Heart left ventricle (tissue), 13 donors: Measurements from ENCODE around the gene FAM9A.

ENCODE experiments used
- POLR2A ChIP-seq, 2 donors: fragments of 450-650 bp; IDR thresholded peaks; one replicate each; pipeline ENCODE4 v1.6.1; 2017; ENCODE audit warnings: antibody characterized with exemption in 2 of 2, mild to moderate bottlenecking in 2 of 2, moderate library complexity in 2 of 2
- TF ChIP-seq, protein P1 (sequence below), 12 donors: fragments of 200-600 bp; sonication (generic) in 4 of 12; IDR thresholded peaks; one replicate each; pipeline versions ENCODE4 v1.5.0 to v1.8.0; 2018 to 2022; ENCODE audit warnings: antibody characterized with exemption in 12 of 12, mild to moderate bottlenecking in 5 of 12
- donor health status: ischemic (EF 13 %, LVEDD 7.1; RV severe dilation, severe dysfunction).
- donor health status: DM: no; HTN: yes; CAD: no.
- donor health status: DM: no; HTN: no; CAD: no.
- donor health status: ischemic (EF 25% LVEDD 6.9; RV normal size, moderate dysfunction).
- donor health status: ischemic (EF 25% LVEDD 5.7; RV mildly dilated, moderate dysfunction).
- donor health status: ischemic (EF 35%, LVEDD 5.7; RV mildly dilated, moderate dysfunction).
- donor health status: nonischemic (EF 11% LVEDD 7.7; RV severe dilation, severe dysfunction).
- donor health status: DM: yes; HTN: yes; CAD: no.
- donor health status: PGD.
- donor health status: ischemic (EF 29% LVEDD 5.4; RV normal size, mild dysfunction).
- donor health status: nonischemic (EF 23%, LVEDD 6.1; RV moderate dilation, normal function).

DNA sequence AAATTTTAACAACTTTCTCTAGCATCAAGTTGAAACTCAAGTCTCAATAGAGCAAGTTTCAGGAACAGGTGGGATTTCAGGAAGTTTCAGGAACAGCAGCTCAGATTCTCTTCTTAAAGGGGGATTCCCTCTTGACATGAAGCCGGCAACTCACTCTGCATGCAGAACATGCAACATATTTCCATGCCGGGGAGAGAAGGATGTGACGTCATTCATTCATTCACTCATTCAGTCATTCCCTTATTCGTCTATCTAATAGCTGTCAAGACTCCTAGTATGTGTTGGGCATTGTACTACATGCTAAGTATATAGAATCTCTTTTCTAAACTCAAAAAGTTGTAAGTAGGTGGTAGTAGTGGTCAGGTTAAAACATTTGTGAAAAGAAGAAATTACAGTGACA is 4.8 kb upstream of the FAM9A start:
- TF ChIP-seq, protein P1, sequence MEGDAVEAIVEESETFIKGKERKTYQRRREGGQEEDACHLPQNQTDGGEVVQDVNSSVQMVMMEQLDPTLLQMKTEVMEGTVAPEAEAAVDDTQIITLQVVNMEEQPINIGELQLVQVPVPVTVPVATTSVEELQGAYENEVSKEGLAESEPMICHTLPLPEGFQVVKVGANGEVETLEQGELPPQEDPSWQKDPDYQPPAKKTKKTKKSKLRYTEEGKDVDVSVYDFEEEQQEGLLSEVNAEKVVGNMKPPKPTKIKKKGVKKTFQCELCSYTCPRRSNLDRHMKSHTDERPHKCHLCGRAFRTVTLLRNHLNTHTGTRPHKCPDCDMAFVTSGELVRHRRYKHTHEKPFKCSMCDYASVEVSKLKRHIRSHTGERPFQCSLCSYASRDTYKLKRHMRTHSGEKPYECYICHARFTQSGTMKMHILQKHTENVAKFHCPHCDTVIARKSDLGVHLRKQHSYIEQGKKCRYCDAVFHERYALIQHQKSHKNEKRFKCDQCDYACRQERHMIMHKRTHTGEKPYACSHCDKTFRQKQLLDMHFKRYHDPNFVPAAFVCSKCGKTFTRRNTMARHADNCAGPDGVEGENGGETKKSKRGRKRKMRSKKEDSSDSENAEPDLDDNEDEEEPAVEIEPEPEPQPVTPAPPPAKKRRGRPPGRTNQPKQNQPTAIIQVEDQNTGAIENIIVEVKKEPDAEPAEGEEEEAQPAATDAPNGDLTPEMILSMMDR (IDR thresholded peaks at IDR 0.05), result no peak
- no peak for TF ChIP-seq POLR2A (IDR thresholded peaks at IDR 0.05)
